Endodermal cell (in vitro differentiated cells): ENCODE measurements around the gene VRK1. TPM values are rescaled to one million over a fixed set of nuclear protein-coding genes. Genes with fewer than 3 reads are reported as not detected.

Source experiments
- DNase-seq: peaks from one replicate; pipeline ENCODE4 v3.0.0-alpha.2; 2017
- H3K27ac ChIP-seq: 2 replicates; pipeline ENCODE4 v1.5.1; 2013; ENCODE audit warnings: mild to moderate bottlenecking, low read depth, low read length, moderate library complexity
- H3K27me3 ChIP-seq: 2 replicates; pipeline ENCODE4 v1.6.1; 2013; ENCODE audit warnings: mild to moderate bottlenecking, low read length, moderate library complexity; ENCODE audit not compliant: insufficient read depth, control insufficient read depth, poor library complexity, severe bottlenecking
- H3K36me3 ChIP-seq: 2 replicates; pipeline ENCODE4 v1.7.0; 2013; ENCODE audit warnings: mild to moderate bottlenecking, low read length, moderate library complexity; ENCODE audit not compliant: control insufficient read depth, insufficient read depth
- H3K4me1 ChIP-seq: one replicate; pipeline ENCODE4 v1.7.0; 2013; ENCODE audit warnings: low read length; ENCODE audit not compliant: control insufficient read depth, insufficient read depth
- H3K4me3 ChIP-seq: 2 replicates; pipeline ENCODE4 v1.5.1; 2013; ENCODE audit warnings: mild to moderate bottlenecking, low read length, moderate library complexity
- H3K9ac ChIP-seq: 2 replicates; pipeline ENCODE4 v1.6.1; 2013; ENCODE audit warnings: mild to moderate bottlenecking, low read length, moderate library complexity; ENCODE audit not compliant: poor library complexity, severe bottlenecking; ENCODE audit errors: extremely low read depth
- H3K9me3 ChIP-seq: 2 replicates; pipeline ENCODE4 v1.6.1; 2013; ENCODE audit warnings: mild to moderate bottlenecking, low read length, moderate library complexity; ENCODE audit not compliant: control insufficient read depth
- H3K27ac Mint-ChIP-seq: 2 replicates; pipeline ENCODE4 v1.8.0; 2020; ENCODE audit warnings: mixed read lengths
- H3K27me3 Mint-ChIP-seq: 2 replicates; pipeline ENCODE4 v1.8.0; 2021; ENCODE audit warnings: mild to moderate bottlenecking, mixed read lengths; ENCODE audit not compliant: insufficient read depth
- H3K36me3 Mint-ChIP-seq: 2 replicates; pipeline ENCODE4 v1.8.0; 2020; ENCODE audit warnings: low read depth, mixed read lengths
- H3K4me1 Mint-ChIP-seq: 2 replicates; pipeline ENCODE4 v1.8.0; 2020; ENCODE audit warnings: mixed read lengths
- H3K4me3 Mint-ChIP-seq: 2 replicates; pipeline ENCODE4 v1.8.0; 2020; ENCODE audit warnings: mild to moderate bottlenecking, moderate library complexity, mixed read lengths
- H3K9me3 Mint-ChIP-seq: 2 replicates; pipeline ENCODE4 v1.8.0; 2020; ENCODE audit warnings: mild to moderate bottlenecking, mixed read lengths
- CTCF ChIP-seq: fragments of 200-600 bp; sonication (generic); conservative IDR thresholded peaks from 2 replicates; pipeline ENCODE4 v1.5.0; 2021; ENCODE audit warnings: antibody characterized with exemption, mild to moderate bottlenecking
- WGBS, 2 experiments: methylation state at CpG; one replicate each; pipeline versions ENCODE4 v1.1.5 to v1.1.7; 2013; ENCODE audit warnings: missing lambda C conversion rate in 2 of 2, mixed read lengths in 1 of 2; ENCODE audit not compliant: insufficient coverage in 1 of 2, insufficient read length in 1 of 2; 5-methylcytosine and 5-hydroxymethylcytosine counted together
- total RNA-seq, 2 donors: library from RNA; stranded (reverse); fragmentation: NEBNext Ultra II Directional in 1 of 2; extraction: Animal tissue kit (Norgen Biotek cat#: 25700) in 1 of 2; gene quantifications; 2 replicates in 1 of 2; 3 replicates in 1 of 2; pipeline ENCODE4 v1.2.1, GENCODE V29; 2021

VRK1 gene
- total RNA-seq, 2 donors from 2014 or later, result 39.1 to 54.9 TPM

- H3K4me3 Mint-ChIP-seq, result no peak overlapping the region
- 82 to 90% methylated on average over 2 to 5 of the region's 5 CpGs for WGBS, 2 experiments
- H3K4me1 Mint-ChIP-seq, result no peaks in the 10 kb centered on the region
- H3K27ac ChIP-seq, result no peak overlapping the region
- H3K9me3 Mint-ChIP-seq, result peaks cover 9% of the 10 kb centered on the region
- H3K36me3 Mint-ChIP-seq, result peaks cover 8% of the 10 kb centered on the region
- no peaks in the 10 kb centered on the region for H3K27me3 Mint-ChIP-seq
- H3K9me3 ChIP-seq, result peaks cover 7% of the 10 kb centered on the region
- no peaks in the 10 kb centered on the region for H3K27me3 ChIP-seq
- H3K27ac Mint-ChIP-seq, result no peak overlapping the region
- H3K4me3 ChIP-seq, result no peak overlapping the region
- no peak overlapping the region for H3K9ac ChIP-seq
- TF ChIP-seq CTCF, result no peak
- no peaks in the 10 kb centered on the region for H3K36me3 ChIP-seq
- H3K4me1 ChIP-seq, result peaks cover 2% of the 10 kb centered on the region
- no peak for DNase-seq
Measured at GRCh38 chr14:96914571-96915128, 117.5 kb downstream of the VRK1 start.

GRCh38 chr14:96915478-96915877 lies 118.3 kb downstream of the VRK1 start:
- Mint-ChIP-seq H3K27me3 (no peaks in the 10 kb centered on the region), H3K4me3 (no peak overlapping the region), H3K27ac (no peak overlapping the region), H3K4me1 (no peaks in the 10 kb centered on the region), H3K9me3 (peaks cover under 1% of the 10 kb centered on the region), H3K36me3 (peaks cover 4% of the 10 kb centered on the region)
- no peaks in the 10 kb centered on the region for H3K36me3 ChIP-seq
- no peaks in the 10 kb centered on the region for H3K27me3 ChIP-seq
- H3K4me1 ChIP-seq, result peaks cover 2% of the 10 kb centered on the region
- no peak overlapping the region for H3K27ac ChIP-seq
- no peaks in the 10 kb centered on the region for H3K9me3 ChIP-seq
- no peak for TF ChIP-seq CTCF
- no peak overlapping the region for H3K9ac ChIP-seq
- WGBS, 2 experiments, result 93 to 95% methylated on average over 2 to 4 of the region's 4 CpGs
- DNase-seq, result no peak
- H3K4me3 ChIP-seq, result no peak overlapping the region

- H3K27ac Mint-ChIP-seq, result no peak overlapping the region
- WGBS, 2 experiments, result 100% methylated on average over 1 of the region's 1 CpG
Measured at GRCh38 chr14:96916751-96917150, 119.6 kb downstream of the VRK1 start.

More at GRCh38 chr14:96916751-96917150, 119.6 kb downstream of the VRK1 start:
- no peak for DNase-seq
- no peaks in the 10 kb centered on the region for H3K4me1 Mint-ChIP-seq
- H3K9me3 ChIP-seq, result no peaks in the 10 kb centered on the region
- no peak overlapping the region for H3K27ac ChIP-seq
- TF ChIP-seq CTCF, result no peak
- peaks cover 6% of the 10 kb centered on the region for H3K36me3 Mint-ChIP-seq
- H3K9ac ChIP-seq, result no peak overlapping the region
- no peaks in the 10 kb centered on the region for H3K27me3 ChIP-seq
- H3K27me3 Mint-ChIP-seq, result no peaks in the 10 kb centered on the region
- no peak overlapping the region for H3K4me3 Mint-ChIP-seq
- no peaks in the 10 kb centered on the region for H3K36me3 ChIP-seq
- H3K4me3 ChIP-seq, result no peak overlapping the region
- H3K9me3 Mint-ChIP-seq, result peaks cover 10% of the 10 kb centered on the region
- peaks cover 2% of the 10 kb centered on the region for H3K4me1 ChIP-seq
